K562 (cell line): ENCODE data around the gene EFEMP2. TPM values are rescaled to one million over a fixed set of nuclear protein-coding genes. Genes with fewer than 3 reads are reported as not detected.

Source experiments
- ARID1B ChIP-seq: fragments of 450-650 bp; IDR thresholded peaks from 2 replicates; pipeline ENCODE4 v1.6.1; 2016; ENCODE audit warnings: antibody characterized with exemption, mild to moderate bottlenecking, inconsistent platforms
- FOXK1 ChIP-seq: sonication (generic); formaldehyde crosslinking; IDR thresholded peaks from 2 replicates; pipeline ENCODE4 v1.8.0; 2022; ENCODE audit warnings: missing genetic modification reagents, mild to moderate bottlenecking, borderline replicate concordance
- HCFC1 ChIP-seq: IDR thresholded peaks from 2 replicates; pipeline ENCODE4 v1.6.1; 2012; ENCODE audit warnings: low read depth, low read length, improper control_type of control experiment
- HNRNPL ChIP-seq: fragments of 200-400 bp; formaldehyde crosslinking; IDR thresholded peaks from 2 replicates; pipeline ENCODE4 v1.6.1; 2017; ENCODE audit warnings: low read depth, mild to moderate bottlenecking, low read length
- KLF6 ChIP-seq: fragments of 250-450 bp; sonication (Bioruptor Pico); IDR thresholded peaks from 2 replicates; pipeline ENCODE4 v1.4.0; 2020; ENCODE audit warnings: mild to moderate bottlenecking, moderate library complexity, borderline replicate concordance
- NUFIP1 ChIP-seq: fragments of 450-650 bp; IDR thresholded peaks from 2 replicates; pipeline ENCODE4 v1.6.1; 2018; ENCODE audit not compliant: partially characterized antibody
- SAFB2 ChIP-seq: fragments of 200-400 bp; formaldehyde crosslinking; IDR thresholded peaks from 2 replicates; pipeline ENCODE4 v1.6.1; 2018; ENCODE audit warnings: borderline replicate concordance, low read length, low read depth, moderate library complexity; ENCODE audit not compliant: severe bottlenecking
- SAP30 ChIP-seq: fragments of 200-600 bp; sonication (generic); IDR thresholded peaks from 2 replicates; pipeline ENCODE4 v1.6.1; 2012; ENCODE audit warnings: borderline replicate concordance, low read depth, mild to moderate bottlenecking, moderate library complexity, low read length, control low read depth, inconsistent platforms; ENCODE audit not compliant: insufficient read depth, poor library complexity, severe bottlenecking
- TCF3 ChIP-seq: sonication (generic); formaldehyde crosslinking; IDR thresholded peaks from 2 replicates; pipeline ENCODE4 v1.4.0; 2020; ENCODE audit warnings: mild to moderate bottlenecking, missing genetic modification reagents
- polyA plus RNA-seq, 8 experiments: library from polyadenylated mRNA; depleted of rRNA in 4 of 8; stranded (reverse) in 5 of 8; unstranded in 3 of 8; fragments of >200 nt; fragmentation: Nextera tagmentation in 2 of 8; fragmentation: Illumina TruSeq in 1 of 8; extraction: Ambion mirVana in 2 of 8; extraction: Trizol in 1 of 8; gene quantifications; 2 replicates each; pipeline versions ENCODE4 v1.2.1 to v1.2.3, GENCODE V29; 2011 to 2014; ENCODE audit warnings: inconsistent platforms in 1 of 8, missing spikeins in 1 of 8
- total RNA-seq, 7 experiments: library from RNA; depleted of rRNA in 6 of 7; stranded (reverse); fragments of >200 nt in 6 of 7; fragmentation: Illumina TruSeq in 2 of 7; extraction: Trizol in 2 of 7; gene quantifications; 2 replicates each; pipeline versions ENCODE4 v1.2.1 to v1.2.3, GENCODE V29; 2011 to 2021; ENCODE audit warnings: low replicate concordance in 1 of 7
- TF ChIP-seq, protein P1 (sequence below): fragments of 200-800 bp; sonication (Bioruptor generic); IDR thresholded peaks from 2 replicates; pipeline ENCODE4 v1.6.1; 2016; ENCODE audit warnings: missing genetic modification characterization, missing compliant biosample characterization
- TF ChIP-seq, protein P2 (sequence below): fragments of 200-800 bp; sonication (Bioruptor generic); IDR thresholded peaks from 2 replicates; pipeline ENCODE4 v1.6.1; 2017; ENCODE audit warnings: missing genetic modification characterization, missing compliant biosample characterization
- TF ChIP-seq, protein P3 (sequence below): fragments of 250-450 bp; sonication (Bioruptor Pico); IDR thresholded peaks from 2 replicates; pipeline ENCODE4 v1.8.0; 2022; ENCODE audit warnings: inconsistent platforms
- TF ChIP-seq, protein P4 (sequence below): sonication (generic); formaldehyde crosslinking; IDR thresholded peaks from 2 replicates; pipeline ENCODE4 v1.8.1; 2022; ENCODE audit warnings: missing genetic modification reagents
- TF ChIP-seq, protein P5 (sequence below), 2 experiments: fragments of 200-800 bp in 1 of 2; sonication (Bioruptor generic) in 1 of 2; sonication (generic) in 1 of 2; formaldehyde crosslinking in 1 of 2; IDR thresholded peaks in 1 of 2; conservative IDR thresholded peaks in 1 of 2; 2 replicates each; pipeline versions ENCODE4 v1.5.0 to v1.6.1; 2016 to 2020; ENCODE audit warnings: missing compliant biosample characterization in 1 of 2, missing genetic modification characterization in 1 of 2, missing genetic modification reagents in 1 of 2

The EFEMP2 gene
- total and polyA plus RNA-seq, 9 of the 15 experiments (the other 6 are each of a cell fraction or from before 2014, with no cell fraction given), result 0.07 to 2.9 (median 0.69) TPM; not detected in 1

DNA sequence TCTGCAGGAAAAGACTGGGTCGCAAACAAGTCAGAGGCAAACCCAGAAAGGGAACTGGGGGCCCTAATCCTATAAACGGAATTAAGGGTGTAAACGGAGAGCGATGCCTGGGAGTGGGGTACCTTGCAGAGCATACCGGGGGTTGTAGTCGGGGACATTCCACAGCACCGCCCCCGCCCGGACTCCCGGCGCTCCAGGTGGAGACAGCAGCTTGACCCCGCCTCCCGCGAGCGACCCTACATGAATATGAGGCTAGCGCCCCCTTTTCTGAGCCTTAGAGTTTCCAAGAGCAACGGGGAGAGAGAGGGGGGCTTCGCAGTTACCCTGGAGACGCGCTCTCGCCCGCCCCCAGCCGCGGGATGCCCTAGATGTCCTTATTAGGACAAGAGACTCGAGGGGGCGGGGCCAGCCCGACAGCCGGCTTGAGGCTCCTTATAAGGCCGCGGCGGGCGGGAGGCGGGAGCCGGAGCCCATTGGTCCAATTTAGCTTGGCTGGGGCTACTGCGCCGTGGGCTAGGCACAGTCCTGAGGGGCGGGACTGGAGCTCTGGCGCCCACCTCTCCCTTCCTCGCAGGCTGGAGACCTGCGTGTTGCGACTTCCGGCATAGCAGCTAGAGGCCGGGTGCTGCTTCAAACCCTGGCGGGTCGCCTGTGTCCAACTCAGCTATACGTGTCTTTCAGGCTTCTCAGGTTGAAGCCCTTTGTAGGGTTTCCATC, 13.3 kb downstream of the EFEMP2 start (continued):
- TF ChIP-seq, protein P1, sequence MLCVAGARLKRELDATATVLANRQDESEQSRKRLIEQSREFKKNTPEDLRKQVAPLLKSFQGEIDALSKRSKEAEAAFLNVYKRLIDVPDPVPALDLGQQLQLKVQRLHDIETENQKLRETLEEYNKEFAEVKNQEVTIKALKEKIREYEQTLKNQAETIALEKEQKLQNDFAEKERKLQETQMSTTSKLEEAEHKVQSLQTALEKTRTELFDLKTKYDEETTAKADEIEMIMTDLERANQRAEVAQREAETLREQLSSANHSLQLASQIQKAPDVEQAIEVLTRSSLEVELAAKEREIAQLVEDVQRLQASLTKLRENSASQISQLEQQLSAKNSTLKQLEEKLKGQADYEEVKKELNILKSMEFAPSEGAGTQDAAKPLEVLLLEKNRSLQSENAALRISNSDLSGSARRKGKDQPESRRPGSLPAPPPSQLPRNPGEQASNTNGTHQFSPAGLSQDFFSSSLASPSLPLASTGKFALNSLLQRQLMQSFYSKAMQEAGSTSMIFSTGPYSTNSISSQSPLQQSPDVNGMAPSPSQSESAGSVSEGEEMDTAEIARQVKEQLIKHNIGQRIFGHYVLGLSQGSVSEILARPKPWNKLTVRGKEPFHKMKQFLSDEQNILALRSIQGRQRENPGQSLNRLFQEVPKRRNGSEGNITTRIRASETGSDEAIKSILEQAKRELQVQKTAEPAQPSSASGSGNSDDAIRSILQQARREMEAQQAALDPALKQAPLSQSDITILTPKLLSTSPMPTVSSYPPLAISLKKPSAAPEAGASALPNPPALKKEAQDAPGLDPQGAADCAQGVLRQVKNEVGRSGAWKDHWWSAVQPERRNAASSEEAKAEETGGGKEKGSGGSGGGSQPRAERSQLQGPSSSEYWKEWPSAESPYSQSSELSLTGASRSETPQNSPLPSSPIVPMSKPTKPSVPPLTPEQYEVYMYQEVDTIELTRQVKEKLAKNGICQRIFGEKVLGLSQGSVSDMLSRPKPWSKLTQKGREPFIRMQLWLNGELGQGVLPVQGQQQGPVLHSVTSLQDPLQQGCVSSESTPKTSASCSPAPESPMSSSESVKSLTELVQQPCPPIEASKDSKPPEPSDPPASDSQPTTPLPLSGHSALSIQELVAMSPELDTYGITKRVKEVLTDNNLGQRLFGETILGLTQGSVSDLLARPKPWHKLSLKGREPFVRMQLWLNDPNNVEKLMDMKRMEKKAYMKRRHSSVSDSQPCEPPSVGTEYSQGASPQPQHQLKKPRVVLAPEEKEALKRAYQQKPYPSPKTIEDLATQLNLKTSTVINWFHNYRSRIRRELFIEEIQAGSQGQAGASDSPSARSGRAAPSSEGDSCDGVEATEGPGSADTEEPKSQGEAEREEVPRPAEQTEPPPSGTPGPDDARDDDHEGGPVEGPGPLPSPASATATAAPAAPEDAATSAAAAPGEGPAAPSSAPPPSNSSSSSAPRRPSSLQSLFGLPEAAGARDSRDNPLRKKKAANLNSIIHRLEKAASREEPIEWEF (CRISPR knock-in tag), result 0 out of 2 replicates have a peak, but pooled peaks have one; percentile 21
- TF ChIP-seq SAFB2 (no peak), ARID1B (no peak), HCFC1 (peak; percentile 59), NUFIP1 (no peak), HNRNPL (no peak), FOXK1 (no peak), SAP30 (no peak), KLF6 (CRISPR knock-in tag) (no peak; the same call in none of the 2 replicates), TCF3 (CRISPR knock-in tag) (no peak)
- TF ChIP-seq, protein P2, sequence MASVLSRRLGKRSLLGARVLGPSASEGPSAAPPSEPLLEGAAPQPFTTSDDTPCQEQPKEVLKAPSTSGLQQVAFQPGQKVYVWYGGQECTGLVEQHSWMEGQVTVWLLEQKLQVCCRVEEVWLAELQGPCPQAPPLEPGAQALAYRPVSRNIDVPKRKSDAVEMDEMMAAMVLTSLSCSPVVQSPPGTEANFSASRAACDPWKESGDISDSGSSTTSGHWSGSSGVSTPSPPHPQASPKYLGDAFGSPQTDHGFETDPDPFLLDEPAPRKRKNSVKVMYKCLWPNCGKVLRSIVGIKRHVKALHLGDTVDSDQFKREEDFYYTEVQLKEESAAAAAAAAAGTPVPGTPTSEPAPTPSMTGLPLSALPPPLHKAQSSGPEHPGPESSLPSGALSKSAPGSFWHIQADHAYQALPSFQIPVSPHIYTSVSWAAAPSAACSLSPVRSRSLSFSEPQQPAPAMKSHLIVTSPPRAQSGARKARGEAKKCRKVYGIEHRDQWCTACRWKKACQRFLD (CRISPR knock-in tag), result peak; percentile 95
- TF ChIP-seq, protein P3, sequence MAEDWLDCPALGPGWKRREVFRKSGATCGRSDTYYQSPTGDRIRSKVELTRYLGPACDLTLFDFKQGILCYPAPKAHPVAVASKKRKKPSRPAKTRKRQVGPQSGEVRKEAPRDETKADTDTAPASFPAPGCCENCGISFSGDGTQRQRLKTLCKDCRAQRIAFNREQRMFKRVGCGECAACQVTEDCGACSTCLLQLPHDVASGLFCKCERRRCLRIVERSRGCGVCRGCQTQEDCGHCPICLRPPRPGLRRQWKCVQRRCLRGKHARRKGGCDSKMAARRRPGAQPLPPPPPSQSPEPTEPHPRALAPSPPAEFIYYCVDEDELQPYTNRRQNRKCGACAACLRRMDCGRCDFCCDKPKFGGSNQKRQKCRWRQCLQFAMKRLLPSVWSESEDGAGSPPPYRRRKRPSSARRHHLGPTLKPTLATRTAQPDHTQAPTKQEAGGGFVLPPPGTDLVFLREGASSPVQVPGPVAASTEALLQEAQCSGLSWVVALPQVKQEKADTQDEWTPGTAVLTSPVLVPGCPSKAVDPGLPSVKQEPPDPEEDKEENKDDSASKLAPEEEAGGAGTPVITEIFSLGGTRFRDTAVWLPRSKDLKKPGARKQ (CRISPR knock-in tag), result no peak
- TF ChIP-seq, protein P4, sequence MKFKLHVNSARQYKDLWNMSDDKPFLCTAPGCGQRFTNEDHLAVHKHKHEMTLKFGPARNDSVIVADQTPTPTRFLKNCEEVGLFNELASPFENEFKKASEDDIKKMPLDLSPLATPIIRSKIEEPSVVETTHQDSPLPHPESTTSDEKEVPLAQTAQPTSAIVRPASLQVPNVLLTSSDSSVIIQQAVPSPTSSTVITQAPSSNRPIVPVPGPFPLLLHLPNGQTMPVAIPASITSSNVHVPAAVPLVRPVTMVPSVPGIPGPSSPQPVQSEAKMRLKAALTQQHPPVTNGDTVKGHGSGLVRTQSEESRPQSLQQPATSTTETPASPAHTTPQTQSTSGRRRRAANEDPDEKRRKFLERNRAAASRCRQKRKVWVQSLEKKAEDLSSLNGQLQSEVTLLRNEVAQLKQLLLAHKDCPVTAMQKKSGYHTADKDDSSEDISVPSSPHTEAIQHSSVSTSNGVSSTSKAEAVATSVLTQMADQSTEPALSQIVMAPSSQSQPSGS (CRISPR knock-in tag), result no peak
- TF ChIP-seq, protein P5, sequence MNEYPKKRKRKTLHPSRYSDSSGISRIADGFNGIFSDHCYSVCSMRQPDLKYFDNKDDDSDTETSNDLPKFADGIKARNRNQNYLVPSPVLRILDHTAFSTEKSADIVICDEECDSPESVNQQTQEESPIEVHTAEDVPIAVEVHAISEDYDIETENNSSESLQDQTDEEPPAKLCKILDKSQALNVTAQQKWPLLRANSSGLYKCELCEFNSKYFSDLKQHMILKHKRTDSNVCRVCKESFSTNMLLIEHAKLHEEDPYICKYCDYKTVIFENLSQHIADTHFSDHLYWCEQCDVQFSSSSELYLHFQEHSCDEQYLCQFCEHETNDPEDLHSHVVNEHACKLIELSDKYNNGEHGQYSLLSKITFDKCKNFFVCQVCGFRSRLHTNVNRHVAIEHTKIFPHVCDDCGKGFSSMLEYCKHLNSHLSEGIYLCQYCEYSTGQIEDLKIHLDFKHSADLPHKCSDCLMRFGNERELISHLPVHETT (CRISPR knock-in tag; conservative IDR thresholded peaks at IDR 0.05 in 1 of 2, IDR thresholded peaks at IDR 0.05 in 1 of 2), result peak in 1 of 2 experiments; percentile 89; a peak in 2 of 4 replicates
